ENCODE measurements around the gene SPIRE2. TPM values are rescaled to one million over a fixed set of nuclear protein-coding genes. Genes with fewer than 3 reads are reported as not detected.
"Not testable (repeated sequence)": the region's sequence is repeated elsewhere in the genome, so short reads cannot be mapped to it uniquely, and the experiment has no call there.

SPIRE2 gene
- total RNA-seq, 2 donors from 2014 or later = 70.2 to 97.7 TPM

DNA sequence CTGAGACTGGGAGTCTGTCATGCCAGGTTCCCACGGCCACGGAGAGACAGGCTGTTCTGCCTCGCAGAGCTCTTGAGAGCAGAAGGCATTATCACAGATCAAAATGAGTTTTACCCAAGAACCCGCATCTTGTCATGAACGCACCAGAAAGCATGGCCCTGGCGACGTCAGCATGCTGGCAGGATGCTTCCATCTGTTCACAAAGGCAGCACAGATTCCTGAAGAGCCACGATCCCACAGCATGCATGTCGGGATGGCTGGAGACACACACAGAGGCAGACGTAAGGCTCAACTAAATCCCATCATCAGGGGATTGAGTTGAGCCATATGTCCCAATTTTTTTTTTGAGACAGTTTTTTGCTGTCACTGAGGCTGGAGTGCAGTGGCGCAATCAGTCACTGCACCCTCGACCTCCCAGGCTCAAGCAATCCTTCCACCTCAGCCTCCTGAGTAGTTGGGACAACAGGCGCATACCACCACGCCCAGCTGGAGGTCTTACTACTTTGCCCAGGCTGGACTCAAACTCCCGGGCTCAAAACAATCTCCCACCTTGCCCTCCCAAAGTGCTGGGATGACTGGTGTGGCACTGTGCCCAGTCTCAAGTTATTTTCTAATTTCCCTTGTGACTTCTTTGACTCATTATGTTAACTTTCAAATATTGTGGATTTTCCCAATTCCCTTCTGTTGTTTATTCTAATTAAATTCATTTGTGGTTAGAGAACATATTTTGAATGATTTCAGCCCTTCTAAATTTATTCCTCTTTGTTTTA is 23.0 kb upstream of the SPIRE2 start:
- no peak for DNase-seq

DNA sequence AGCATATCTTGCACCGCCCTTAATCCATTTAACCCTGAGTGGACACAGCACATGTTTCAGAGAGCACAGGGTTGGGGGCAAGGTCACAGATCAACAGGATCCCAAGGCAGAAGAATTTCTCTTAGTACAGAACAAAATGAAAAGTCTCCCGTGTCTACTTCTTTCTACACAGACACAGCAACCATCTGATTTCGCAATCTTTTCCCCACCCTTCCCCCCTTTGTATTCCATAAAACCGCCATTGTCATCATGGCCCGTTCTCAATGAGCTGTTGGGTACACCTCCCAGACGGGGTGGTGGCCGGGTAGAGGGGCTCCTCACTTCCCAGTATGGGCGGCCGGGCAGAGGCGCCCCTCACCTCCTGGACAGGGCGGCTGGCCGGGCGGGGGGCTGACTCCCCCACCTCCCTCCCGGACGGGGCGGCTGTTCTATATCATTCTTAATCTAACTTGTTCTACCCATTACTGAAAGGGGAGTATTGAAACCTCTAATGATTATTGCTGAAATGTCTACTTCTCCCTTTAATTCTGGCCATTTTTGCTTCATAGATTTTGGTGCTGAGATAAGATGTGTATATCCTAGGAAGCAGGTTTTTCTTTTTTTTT is 21.6 kb upstream of the SPIRE2 start:
- DNase-seq; intact Hi-C loops (cut with DNase I, micrococcal nuclease); ATAC-seq: not testable (repeated sequence)

More for the DNA sequence above, 23.0 kb upstream of the SPIRE2 start:
- intact Hi-C loops (cut with DNase I, micrococcal nuclease) = no loop called here
- ATAC-seq = no peak

DNA sequence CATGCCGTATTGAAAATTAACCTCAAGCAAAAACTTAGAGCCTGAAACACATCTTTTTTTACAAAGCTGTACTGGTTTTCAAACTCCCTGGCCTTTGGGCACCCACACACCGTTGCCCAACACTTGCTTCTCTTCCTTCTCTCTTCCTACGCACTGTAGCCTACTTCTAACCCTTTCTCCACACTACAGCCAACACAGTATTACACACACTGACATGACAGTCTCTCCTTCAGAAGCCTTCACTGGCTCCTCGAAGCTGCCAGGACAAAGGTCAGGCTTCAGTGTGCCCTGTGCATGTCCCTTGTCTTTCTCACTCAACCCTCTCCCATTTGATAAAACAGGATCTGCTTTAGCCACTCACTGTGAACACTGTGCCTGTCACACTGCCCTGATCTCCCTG is 19.8 kb upstream of the SPIRE2 start:
- DNase-seq (no peak), ATAC-seq (peak; percentile 40)

DNA sequence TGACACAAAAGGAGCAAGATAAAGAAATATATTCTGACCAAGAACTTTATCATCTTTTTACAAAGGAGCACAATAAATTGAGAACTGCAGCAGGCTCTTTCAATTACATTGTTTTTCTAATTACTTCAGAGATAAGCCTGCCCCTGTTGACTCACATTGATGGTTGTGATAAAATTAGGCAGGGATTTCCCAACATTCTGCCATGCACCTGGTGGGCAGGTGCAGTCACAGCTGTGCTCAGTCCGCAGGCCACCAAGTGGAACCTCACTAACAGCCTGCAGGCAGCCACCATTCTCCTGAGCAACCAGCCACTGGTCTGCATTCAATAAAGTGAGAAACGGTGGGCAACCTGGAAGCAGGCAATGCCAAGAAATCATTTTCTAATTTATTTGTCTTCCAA is 17.0 kb upstream of the SPIRE2 start:
- DNase-seq = no peak
- intact Hi-C loops (cut with DNase I, micrococcal nuclease) = no loop called here
- peak; percentile 31 for ATAC-seq

More for the DNA sequence above, 19.8 kb upstream of the SPIRE2 start:
- intact Hi-C loops (cut with DNase I, micrococcal nuclease) = no loop called here

DNA sequence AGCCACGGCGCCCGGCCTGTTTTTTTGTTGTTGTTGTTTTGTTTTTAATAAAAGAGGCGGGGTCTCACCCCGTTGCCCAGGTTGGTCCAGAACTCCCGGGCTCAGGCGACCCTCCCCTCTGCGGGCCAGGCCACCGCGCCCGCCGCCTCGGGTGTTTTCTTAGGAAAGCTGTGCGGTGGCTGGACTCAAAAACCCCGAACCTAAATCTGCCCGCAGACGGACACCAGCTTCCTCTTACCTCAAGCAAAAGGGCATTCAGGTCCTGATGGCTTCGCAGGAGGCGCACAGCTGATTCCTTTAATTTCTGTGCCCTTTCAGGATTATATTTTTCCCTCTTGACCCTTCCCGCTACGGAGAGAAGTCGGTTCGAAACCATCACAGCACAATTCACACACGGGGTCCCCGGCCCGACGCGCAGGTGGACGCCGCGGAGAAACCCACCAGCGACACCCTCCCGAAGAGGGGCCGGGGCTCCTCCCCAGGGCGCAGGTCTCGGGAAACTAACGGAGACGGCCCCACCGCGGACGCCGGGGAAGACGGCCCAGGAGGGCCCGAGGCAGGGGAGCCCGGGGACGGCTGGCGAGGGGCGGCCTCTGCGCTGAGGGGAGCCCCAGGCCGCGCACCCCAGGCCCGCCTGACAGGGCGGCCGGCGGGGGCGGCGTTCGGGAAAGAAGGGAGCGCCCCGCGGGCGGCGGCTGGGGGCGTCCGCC is 12.5 kb upstream of the SPIRE2 start:
- ATAC-seq (peak; percentile 7), DNase-seq (no peak)
- intact Hi-C loops (cut with DNase I, micrococcal nuclease) = no loop called here

DNA sequence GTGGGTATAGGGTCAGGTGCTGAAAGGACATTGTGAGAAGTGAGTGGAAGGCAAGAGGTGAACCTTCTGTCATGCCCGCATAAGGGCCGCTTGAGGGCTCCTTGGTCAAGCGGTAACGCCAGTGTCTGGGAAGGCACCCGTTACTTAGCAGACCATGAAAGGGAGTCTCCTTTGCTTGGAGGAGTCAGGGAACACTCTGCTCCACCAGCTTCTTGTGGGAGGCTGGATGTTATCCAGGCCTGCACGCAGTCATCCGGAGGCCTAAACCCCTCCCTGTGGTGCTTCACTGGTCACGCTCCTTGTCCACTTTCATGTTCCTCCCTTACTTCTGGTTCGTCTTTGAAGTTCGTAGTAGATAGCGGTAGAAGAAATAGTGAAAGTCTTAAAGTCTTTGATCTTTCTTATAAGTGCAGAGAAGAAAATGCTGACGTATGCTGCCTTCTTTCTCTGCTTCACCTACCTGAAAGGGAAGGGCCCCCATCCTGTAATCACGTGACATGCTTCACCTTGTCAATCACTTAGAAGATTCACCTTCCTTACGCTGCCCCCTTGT is 9.3 kb upstream of the SPIRE2 start:
- DNase-seq; intact Hi-C loops (cut with DNase I, micrococcal nuclease); ATAC-seq: not testable (repeated sequence)

DNA sequence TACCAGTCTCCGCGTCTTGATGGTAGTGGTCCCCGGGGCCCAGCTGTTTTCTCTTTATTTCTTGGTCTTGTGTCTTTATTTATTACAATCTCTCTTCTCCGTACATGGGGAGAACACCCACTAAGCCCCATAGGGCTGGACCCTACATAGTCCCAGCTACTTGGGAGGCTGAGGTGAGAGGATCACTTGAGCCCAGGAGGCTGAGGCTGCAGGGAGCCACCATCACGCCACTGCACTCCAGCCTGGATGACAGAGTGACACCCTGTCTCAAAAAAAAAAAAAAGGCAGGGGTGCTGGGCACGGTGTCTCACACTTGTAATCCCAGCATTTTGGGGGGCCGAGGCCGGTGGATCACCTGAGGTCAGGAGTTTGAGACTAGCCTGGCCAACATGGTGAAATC is 8.8 kb upstream of the SPIRE2 start:
- DNase-seq; ATAC-seq; intact Hi-C loops (cut with DNase I, micrococcal nuclease): not testable (repeated sequence)

DNA sequence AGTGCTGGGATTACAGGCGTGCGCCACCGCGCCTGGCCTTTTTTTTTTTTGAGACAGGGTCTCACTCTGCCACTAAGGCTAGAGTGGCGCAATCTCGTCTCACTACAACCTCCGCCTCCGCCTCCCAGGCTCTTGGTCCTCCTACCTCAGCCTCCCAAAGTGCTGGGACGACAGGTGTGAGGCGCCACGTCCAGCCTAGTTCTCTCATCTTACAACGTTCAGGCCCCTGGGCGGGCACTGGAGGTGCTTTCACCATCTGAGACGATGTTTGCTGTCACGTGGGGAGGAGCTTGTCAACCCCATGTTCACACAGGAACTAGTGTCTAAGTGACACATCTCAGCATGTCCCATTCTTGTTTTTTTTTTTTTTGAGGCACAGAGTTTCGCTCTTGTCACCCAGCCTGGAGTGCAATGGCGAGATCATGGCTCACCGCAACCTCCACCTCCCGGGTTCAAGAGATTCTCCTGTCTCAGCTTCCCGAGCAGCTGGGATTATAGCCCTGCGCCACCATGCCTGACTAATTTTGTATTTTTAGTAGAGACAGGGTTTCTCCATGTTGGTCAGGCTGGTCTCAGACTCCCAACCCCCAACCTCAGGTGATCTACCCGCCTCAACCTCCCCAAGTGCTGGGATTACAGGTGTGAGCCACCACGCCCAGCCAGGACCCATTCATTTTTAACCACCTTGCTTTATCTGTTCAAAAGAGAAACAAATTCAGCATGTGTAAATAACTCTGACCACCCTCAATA is 6.7 kb upstream of the SPIRE2 start:
- no peak for DNase-seq
- ATAC-seq = no peak

DNA sequence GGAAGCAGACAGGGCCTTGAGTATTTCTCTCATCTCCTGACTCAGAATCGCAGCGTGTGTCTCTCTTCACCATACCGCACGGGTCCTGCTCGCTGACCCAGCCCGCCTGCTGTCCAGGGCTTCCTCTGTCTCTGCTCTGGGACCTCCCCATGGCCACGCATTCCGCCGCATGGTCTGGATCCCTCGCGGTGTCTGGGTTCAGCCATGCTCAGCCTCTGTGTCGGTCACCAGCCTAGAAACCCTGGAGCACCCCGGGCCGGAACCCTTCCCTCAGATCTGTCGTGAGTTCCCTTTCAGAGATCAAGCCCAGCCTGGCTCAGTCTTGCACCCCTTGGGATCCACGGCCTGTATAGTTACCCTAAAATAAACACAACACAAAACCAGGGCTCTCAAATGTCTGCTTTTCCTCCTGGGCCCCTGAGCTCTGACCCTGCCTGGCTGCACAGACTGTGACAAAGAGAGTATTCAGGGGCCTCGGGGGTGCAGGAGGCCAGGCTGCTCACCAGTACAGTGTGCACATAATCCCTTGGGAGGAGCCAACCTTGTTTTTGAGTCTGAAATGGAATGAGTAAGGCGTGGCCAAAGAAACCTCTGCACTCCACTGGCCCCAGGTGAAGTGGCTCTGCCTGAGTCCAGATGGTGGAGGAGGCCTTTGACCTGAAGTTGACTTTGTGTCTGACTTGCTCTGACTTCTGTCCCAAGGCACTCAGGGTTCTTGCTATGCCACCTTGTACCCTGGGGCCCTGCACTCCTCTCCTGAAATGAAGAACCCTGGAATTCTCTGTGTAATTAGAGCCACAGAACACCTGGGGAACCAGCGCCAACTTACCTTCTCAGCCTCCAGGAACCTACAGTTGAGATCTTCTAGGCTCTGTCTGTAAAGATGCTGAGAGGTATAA is 5.8 kb upstream of the SPIRE2 start:
- ATAC-seq (peak; percentile 86), DNase-seq (peak in 1 of 2 donors; percentile 59)
- intact Hi-C loops (cut with DNase I, micrococcal nuclease) = no loop called here

More for the DNA sequence above, 6.7 kb upstream of the SPIRE2 start:
- intact Hi-C loops (cut with DNase I, micrococcal nuclease) = no loop called here

DNA sequence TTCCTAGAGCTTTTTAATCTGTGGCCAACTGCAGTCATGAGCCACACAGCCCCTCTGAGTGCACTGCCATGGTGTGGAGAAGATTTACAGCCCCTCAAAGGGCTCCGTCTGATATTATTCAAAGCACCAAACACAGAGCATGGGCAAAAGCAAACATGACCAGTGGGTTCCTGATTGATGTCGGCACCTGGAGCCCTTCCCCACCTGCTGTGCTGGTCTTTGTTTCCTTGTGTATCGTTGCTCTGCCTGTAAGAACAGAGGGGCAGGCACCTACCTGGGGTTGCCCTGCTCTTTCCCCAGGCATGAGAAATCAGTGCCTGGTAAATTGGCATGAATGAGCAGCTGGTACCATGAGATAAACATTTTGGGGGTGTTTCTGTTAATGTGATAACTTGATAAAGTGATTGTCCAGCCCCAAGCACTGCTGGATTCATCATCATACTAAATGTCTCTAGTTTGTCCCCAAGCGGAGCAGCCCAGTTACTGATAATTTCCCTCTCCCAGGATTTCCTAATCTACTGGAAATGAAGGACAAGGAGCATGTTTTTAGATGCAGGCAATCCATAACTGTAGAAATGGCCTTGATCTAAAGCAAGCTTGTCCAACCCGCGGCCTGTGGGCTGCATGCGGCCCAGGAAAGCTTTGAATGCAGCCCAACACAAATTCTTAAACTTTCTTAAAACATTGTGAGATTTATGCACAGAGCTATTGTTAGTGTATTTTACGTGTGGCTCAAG is 5.0 kb upstream of the SPIRE2 start:
- ATAC-seq (no peak), DNase-seq (no peak)
- intact Hi-C loops (cut with DNase I, micrococcal nuclease) = no loop called here

DNA sequence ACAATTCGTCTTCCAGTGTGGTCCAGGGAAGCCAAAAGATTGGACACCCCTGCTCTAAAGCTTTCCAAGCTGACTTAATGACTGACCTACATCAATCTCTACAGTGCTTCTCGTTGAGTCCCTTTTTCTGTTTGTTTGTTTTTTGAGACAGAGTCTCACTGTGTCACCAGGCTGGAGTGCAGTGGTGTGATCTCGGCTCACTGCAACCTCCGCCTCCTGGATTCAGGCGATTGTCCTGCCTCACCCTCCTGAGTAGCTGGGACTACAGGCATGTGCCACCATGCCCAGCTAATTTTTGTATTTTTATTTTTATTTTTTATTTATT is 4.5 kb upstream of the SPIRE2 start:
- ATAC-seq; DNase-seq; intact Hi-C loops (cut with DNase I, micrococcal nuclease): not testable (repeated sequence)

DNA sequence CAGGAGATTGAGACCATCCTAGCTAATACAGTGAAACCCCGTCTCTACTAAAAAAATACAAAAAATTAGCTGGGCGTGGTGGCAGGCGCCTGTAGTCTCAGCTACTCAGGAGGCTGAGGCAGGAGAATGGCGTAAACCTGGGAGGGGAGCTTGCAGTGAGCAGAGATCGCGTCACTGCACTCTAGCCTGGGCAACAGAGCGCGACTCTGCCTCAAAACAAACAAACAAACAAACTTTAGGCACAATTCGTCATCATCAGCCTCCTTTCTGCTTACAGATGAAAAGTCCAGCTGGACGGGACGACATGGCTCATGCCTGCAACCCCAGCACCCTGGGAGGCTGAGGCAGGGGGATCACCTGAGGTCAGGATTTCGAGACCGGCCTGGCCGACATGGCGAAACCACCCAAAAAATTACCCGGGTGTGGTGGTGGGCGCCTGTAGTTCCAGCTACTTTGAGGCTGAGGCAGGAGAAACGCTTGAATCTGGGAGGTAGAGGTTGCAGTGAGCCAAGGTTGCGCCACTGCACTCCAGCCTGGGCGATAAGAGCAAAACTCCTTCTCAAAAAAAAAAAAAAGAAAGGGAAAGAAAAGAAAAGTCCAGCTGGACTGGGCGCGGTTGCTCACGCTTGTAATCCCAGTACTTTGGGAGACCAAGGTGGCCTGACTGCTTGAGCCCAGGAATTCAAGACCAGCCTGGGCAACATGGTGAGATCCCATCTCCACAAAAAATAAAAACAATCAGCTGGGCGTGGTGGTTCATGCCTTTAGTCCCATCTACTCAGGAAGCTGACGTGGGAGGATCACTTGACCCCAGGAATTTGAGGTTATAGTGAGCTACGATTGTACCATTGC is 1.5 kb upstream of the SPIRE2 start:
- intact Hi-C loops (cut with DNase I, micrococcal nuclease) = no loop called here
- DNase-seq (no peak), ATAC-seq (no peak)

DNA sequence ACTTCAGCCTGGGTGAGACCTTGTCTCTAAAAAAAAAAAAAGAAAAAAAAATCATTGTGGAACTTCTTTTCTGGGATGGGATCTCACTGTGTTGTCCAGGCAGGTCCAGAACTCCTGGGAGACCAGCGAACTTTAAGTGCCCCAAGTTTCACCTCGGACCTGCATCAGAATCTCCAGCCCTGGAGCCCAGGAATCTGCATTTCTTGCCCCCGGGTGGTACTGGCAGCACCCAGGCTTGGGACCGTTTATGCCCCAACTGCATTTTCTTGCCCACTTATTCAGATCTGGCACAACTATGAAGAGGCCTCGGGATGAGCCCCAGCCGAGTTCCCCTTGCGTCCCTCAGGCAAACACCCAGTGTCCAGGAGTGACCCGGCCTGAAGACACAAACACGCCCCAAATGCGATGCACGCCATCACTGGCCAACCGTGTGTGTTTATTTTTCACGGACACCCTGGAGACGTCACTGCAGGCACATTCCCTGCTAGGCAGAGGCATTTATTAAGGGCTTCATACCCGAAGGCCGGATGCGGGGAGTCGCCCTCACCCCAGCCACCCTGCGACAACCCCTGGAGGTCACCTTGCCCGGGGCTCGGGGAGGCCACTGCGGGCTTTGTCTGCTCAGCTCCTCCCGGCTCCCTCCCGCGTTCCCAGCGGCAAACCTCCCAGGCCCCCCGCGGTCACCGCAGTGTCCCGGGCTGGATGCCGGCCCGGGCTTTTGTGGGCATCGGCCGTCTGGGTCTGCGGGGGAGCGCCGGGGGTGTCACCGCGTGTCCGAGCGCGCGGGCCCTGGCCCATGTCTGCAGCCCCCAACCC is 684 bp upstream of the SPIRE2 start:
- DNase-seq = peak; percentile 70 to 71
- intact Hi-C loops (cut with DNase I, micrococcal nuclease) = no loop called here
- peak; percentile 45 for ATAC-seq

DNA sequence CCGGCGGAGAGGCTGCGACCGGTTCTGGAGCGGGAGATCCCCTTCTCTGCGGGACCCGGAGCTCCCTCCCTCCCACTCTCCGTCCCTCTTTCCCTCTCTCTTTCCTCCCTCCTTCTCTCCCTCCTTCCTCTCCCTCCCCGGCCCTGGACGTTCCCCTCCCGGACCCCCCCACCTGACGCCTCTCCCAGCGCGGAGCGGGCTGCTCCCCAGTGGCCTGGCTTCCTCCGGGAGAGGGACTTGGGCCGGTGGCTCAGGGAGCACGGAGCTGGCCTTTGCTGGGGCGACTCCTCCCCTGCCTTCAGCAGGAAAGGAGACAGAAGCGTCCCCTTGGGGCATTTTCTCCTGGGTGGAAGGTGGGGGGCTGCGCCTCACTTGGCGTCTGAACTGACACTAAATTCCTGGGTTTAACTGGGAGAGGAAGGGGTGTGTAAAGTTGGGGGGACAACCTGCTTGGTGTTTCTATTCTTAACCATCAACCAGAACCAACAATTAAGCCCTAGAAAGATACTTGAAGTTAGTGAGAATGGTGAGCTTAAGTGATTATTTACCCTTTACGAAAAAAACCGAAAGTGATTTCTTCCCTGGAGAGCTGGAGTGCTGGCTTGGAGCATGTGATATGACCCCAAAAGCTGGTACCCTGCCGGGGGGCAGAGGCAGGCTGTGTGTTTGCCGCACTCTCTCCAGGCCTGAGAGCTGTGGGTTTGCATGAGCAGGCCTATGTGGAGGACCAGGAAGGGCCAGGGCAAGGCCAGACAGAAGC is 775 bp downstream of the SPIRE2 start:
- intact Hi-C loops (cut with DNase I, micrococcal nuclease) = no loop called here

More for the DNA sequence above, 775 bp downstream of the SPIRE2 start:
- peak in 1 of 2 donors; percentile 53 for DNase-seq
- peak; percentile 29 for ATAC-seq

Data from left colon (tissue), 2 donors.